T-helper 17 cell (primary cell): ENCODE results near the gene LPP. TPM values are rescaled to one million over a fixed set of nuclear protein-coding genes. Genes with fewer than 3 reads are reported as not detected.

Experiments used
- ATAC-seq: fragments of 150-1000 bp; cut with Tn5 transposase; 2 replicates; pipeline ENCODE4 v1.10.0; 2021; ENCODE audit warnings: mild to moderate bottlenecking, moderate library complexity
- DNase-seq, 3 donors: peaks; one replicate each; pipeline versions ENCODE4 v3.0.0 to v3.0.0-alpha.2; 2020 to 2021
- H3K9me3 ChIP-seq: one replicate; pipeline ENCODE4 v1.7.0; 2013; ENCODE audit warnings: low read length, mild to moderate bottlenecking; ENCODE audit not compliant: control insufficient read depth, poor library complexity, severe bottlenecking
- H3K27ac Mint-ChIP-seq: one replicate; pipeline ENCODE4 v1.8.0; 2022; ENCODE audit warnings: mild to moderate bottlenecking, moderate library complexity, mixed read lengths
- H3K27me3 Mint-ChIP-seq: one replicate; pipeline ENCODE4 v1.8.0; 2022; ENCODE audit warnings: mixed read lengths
- H3K36me3 Mint-ChIP-seq: one replicate; pipeline ENCODE4 v1.8.0; 2022; ENCODE audit warnings: low read depth, mixed read lengths
- H3K4me1 Mint-ChIP-seq: one replicate; pipeline ENCODE4 v1.8.0; 2022; ENCODE audit warnings: mild to moderate bottlenecking, mixed read lengths
- H3K4me3 Mint-ChIP-seq: one replicate; pipeline ENCODE4 v1.8.0; 2022; ENCODE audit warnings: mild to moderate bottlenecking, moderate library complexity, mixed read lengths
- total RNA-seq, 4 donors: library from RNA in 2 of 4; stranded (reverse) in 2 of 4; gene quantifications; one replicate each; pipeline ENCODE4 v1.2.3 and lab custom pipeline; 2022 to 2026

Gene LPP
- total RNA-seq, 2 donors from 2014 or later: 81.0 to 94.2 TPM

DNA sequence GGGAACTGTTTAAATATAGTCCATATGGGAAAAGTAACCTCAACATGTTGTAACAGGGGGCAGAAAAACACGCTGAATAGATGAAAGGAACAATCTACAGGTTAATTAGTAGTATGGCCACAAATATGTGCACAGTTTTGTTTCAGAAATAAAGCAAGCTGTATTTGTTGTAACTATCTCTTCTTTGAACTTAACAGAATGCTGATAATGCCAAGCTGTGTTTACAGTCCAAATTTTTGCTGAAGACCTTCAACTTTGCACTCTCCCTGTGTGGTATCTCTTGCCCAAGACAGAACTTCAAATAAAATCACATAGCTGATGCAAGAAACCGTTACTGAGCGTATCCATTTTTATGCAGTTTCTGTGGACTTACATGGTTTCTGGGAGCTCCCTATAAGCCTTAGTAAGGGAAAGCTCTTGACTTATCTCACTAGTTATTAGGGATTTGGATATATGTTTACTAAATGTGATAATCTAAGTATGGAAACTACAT is 592.4 kb downstream of the LPP start:
- peaks cover 6% of the 10 kb centered on the region for H3K4me1 Mint-ChIP-seq
- ATAC-seq (no peak), DNase-seq (no peak)
- H3K4me3 Mint-ChIP-seq: no peak overlapping the region
- H3K9me3 ChIP-seq: no peaks in the 10 kb centered on the region
- H3K27me3 Mint-ChIP-seq: no peaks in the 10 kb centered on the region
- no peak overlapping the region for H3K27ac Mint-ChIP-seq
- H3K36me3 Mint-ChIP-seq: no peaks in the 10 kb centered on the region

DNA sequence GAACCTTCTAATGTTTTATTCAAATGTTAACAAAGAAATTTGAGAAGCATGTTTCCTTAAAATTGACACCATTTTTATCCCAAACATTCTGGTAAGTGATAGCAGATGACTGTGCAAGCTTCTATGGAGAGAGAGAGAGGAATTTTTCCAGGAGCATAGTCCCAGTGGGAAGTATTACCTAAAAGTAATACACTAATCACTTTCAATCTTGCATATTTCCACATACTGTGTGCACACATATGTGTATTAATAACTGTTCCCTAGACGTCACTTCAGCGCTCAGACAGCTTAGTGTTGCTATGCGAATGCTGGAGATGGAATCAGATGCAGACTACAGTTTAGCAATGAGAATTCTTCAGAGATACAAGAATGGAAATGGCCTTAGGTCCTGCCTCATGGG is 593.5 kb downstream of the LPP start:
- Mint-ChIP-seq H3K36me3 (no peaks in the 10 kb centered on the region), H3K27me3 (no peaks in the 10 kb centered on the region), H3K4me1 (peaks cover 6% of the 10 kb centered on the region), H3K4me3 (no peak overlapping the region), H3K27ac (no peak overlapping the region)
- DNase-seq (no peak), ATAC-seq (no peak)
- H3K9me3 ChIP-seq: no peaks in the 10 kb centered on the region

DNA sequence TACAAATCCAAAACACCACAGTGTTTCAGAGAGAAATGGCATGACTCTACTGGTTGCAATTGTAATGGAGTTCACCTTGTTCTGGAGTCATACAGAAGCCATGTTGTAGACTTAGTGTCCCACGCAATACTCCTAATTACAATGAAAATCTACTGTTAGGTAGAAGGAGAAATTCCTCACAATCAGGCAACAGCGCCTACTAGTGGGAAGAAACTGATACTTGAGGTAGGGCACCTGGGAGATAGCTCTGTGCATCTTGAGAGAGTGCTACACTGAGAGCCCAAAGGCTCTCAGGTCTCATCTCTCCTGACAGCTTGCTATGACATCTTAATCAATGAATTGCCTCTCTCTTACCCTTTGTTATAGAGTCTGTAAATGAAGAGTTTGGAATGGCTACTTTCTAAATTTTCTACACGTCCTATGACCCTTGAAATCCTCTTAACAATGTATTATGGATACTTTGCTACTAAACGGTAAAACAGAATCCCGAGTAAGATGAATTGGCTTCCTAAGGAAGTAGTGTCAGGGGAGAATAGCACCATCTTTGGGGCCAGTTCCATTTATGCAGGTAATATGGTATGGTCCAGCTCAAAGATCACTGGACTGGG is 595.2 kb downstream of the LPP start:
- H3K9me3 ChIP-seq: no peaks in the 10 kb centered on the region
- Mint-ChIP-seq H3K27me3 (no peaks in the 10 kb centered on the region), H3K4me3 (no peak overlapping the region), H3K27ac (no peak overlapping the region), H3K36me3 (no peaks in the 10 kb centered on the region), H3K4me1 (peaks cover 6% of the 10 kb centered on the region)
- ATAC-seq (peak; percentile 82), DNase-seq (peak in 2 of 3 donors; percentile 15 to 47)

DNA sequence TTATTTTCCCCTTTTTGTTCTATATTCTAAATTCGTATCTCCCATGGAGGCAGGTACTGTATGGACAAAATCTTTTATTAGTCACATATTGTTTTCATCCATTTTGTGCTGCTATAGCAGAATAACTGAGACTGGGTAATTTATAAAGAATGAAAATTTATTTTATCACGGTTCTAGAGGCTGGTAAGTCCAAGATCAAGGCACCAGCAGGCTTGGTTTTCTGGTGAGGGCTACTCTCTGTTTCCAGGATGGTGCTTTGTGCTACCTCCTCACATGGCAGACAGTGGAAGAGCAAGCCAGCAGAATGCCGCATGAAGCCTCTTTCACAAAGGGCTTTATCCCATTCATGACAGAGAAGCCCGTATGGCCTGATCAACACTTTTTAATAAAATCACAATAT is 595.9 kb downstream of the LPP start:
- ATAC-seq (no peak), DNase-seq (no peak)
- Mint-ChIP-seq H3K4me3 (no peak overlapping the region), H3K27me3 (no peaks in the 10 kb centered on the region), H3K4me1 (peaks cover 4% of the 10 kb centered on the region), H3K27ac (no peak overlapping the region), H3K36me3 (no peaks in the 10 kb centered on the region)
- no peaks in the 10 kb centered on the region for H3K9me3 ChIP-seq

DNA sequence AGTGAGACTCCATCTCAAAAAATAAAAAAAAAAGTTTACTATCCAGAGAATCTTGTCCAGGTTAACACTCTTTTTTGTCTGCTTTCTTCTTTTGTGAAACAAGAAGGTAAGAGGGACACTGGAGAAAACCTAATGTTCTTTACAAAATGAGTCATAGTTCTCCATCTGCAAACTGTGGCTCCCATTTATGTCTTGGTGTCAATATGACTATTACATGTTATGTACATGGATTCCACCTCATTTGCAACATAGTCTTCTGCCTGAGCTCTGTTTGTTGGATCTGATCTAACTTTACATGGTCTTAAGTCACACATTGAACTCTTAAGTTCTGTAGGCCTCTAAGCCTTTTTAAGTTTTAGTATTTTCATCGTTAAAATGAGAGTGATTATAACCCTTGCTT is 596.7 kb downstream of the LPP start:
- DNase-seq (no peak), ATAC-seq (no peak)
- Mint-ChIP-seq H3K4me3 (no peak overlapping the region), H3K27me3 (no peaks in the 10 kb centered on the region), H3K36me3 (no peaks in the 10 kb centered on the region), H3K4me1 (no peaks in the 10 kb centered on the region), H3K27ac (no peak overlapping the region)
- H3K9me3 ChIP-seq: no peaks in the 10 kb centered on the region

DNA sequence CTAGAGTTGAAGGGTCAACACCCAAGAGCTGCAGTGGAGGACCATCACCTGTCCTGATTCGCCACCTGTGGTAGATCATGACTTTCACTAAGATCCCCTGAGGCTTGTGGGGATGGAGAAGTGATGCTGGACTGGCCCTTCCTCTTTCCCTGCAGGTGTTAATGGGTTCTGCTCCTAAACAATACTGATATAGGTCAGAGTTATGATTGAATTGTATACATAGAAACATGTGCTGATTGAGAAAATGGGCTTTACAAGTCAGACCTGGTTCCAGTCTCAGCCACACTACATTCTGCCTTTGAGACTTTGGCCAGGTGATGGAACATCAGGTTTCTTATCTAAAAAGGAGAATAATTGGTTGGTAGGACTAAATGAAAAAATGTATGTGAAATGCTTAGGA is 598.9 kb downstream of the LPP start:
- Mint-ChIP-seq H3K27ac (no peak overlapping the region), H3K27me3 (no peaks in the 10 kb centered on the region), H3K4me3 (no peak overlapping the region), H3K36me3 (no peaks in the 10 kb centered on the region), H3K4me1 (no peaks in the 10 kb centered on the region)
- peak; percentile 31 for ATAC-seq
- H3K9me3 ChIP-seq: no peaks in the 10 kb centered on the region
- DNase-seq: no peak

DNA sequence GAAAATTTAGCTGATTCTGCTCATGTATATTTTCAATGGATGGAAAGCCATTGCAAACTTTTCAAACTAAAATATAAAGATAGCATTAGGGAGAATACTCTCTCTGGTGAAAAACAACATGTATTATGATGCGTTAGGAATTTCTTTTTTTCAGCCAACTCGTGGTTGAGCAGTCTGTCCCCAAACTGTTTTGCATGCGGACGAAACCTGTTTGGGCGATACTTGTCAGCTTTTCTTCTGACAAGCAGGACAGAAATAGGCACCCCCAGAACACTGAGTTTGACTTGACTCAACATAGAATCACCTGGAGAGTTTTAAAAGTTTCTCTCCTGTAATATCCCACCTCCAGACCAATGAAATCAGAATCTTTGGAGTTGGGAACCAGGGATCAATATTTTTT is 600.3 kb downstream of the LPP start:
- no peak for ATAC-seq

DNA sequence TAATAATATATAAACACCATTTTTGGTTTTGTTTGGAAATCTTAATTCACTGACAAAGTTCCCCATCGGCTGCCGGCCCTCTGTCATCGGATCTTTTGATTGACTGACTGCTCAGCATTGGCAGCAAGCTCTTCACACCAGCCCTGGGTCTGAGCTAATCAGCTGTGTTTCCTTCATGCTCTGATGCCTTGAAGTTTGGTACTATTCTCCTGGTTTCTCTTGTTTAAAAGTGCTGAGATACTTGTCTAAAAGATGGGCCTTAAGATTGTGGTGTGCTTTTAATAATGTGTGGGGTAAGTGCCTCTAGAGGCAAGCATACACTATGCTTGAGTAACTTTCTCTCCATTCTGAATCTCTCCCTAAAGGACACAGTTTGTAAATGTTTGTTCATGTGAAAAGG is 602.3 kb downstream of the LPP start:
- H3K36me3 Mint-ChIP-seq: no peaks in the 10 kb centered on the region
- DNase-seq: no peak
- no peaks in the 10 kb centered on the region for H3K9me3 ChIP-seq
- no peaks in the 10 kb centered on the region for H3K27me3 Mint-ChIP-seq
- H3K4me1 Mint-ChIP-seq: no peaks in the 10 kb centered on the region
- no peak for ATAC-seq
- no peak overlapping the region for H3K4me3 Mint-ChIP-seq
- H3K27ac Mint-ChIP-seq: no peak overlapping the region

More for the DNA sequence above, 600.3 kb downstream of the LPP start:
- Mint-ChIP-seq H3K4me1 (no peaks in the 10 kb centered on the region), H3K27me3 (no peaks in the 10 kb centered on the region), H3K4me3 (no peak overlapping the region), H3K27ac (no peak overlapping the region), H3K36me3 (no peaks in the 10 kb centered on the region)
- no peak for DNase-seq
- no peaks in the 10 kb centered on the region for H3K9me3 ChIP-seq

DNA sequence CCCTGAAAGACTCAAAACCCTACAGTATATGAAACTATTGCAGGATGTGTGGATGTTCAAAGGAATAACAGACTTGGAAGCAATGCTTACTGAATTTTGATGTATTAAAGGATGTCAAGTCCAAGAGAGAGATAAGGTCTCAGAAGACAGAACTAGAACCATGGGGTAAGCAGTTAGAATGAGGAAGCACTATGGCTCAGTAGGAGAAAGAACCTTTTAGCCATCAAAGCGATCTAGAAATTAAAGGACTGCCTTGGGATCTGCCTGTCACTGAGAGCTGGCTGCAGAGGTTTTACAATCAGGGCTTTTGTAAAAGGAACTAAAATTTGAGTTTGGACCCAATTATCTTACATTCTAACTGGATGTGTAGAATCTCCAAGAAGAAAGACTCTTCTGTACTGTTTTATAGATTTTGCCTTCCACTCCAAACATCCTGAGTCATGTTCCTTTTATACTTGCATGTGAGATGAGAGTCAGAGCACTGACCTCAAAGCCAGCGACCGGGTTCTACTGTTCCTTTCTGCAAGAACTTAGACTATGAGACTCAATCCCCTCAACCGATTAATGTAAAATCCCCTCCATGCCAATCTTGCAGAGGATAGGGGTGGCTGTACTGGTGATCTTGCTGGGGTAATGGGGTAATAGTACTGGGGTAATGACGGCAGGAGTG is 605.5 kb downstream of the LPP start:
- no peak for ATAC-seq
- H3K4me1 Mint-ChIP-seq: no peaks in the 10 kb centered on the region
- DNase-seq: no peak

DNA sequence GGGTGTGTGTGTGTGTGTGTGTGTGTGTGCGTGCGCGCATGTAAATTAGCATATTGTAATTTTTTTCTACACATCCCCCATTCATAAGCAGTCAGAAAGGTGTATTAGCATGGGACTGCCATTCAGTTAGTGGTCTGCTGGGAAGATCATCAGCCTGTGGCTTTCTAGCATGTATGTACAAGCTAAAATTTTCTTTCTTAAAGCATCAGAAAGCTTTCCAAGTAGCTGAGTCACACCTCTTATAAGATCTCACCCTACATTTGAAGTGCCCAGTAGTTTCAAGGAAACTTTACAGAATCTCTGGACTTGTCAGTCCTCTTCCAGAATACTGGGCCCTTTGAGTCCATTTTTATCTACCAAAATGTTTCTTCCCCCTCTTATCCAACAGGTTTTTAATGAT is 606.5 kb downstream of the LPP start:
- ATAC-seq (no peak), DNase-seq (no peak)
- H3K4me1 Mint-ChIP-seq: no peaks in the 10 kb centered on the region
- H3K4me3 Mint-ChIP-seq: no peak overlapping the region
- H3K9me3 ChIP-seq: no peaks in the 10 kb centered on the region
- H3K36me3 Mint-ChIP-seq: no peaks in the 10 kb centered on the region
- H3K27me3 Mint-ChIP-seq: no peaks in the 10 kb centered on the region
- no peak overlapping the region for H3K27ac Mint-ChIP-seq

More for the DNA sequence above, 605.5 kb downstream of the LPP start:
- no peaks in the 10 kb centered on the region for H3K27me3 Mint-ChIP-seq
- no peak overlapping the region for H3K27ac Mint-ChIP-seq
- H3K4me3 Mint-ChIP-seq: no peak overlapping the region
- H3K36me3 Mint-ChIP-seq: no peaks in the 10 kb centered on the region
- no peaks in the 10 kb centered on the region for H3K9me3 ChIP-seq

DNA sequence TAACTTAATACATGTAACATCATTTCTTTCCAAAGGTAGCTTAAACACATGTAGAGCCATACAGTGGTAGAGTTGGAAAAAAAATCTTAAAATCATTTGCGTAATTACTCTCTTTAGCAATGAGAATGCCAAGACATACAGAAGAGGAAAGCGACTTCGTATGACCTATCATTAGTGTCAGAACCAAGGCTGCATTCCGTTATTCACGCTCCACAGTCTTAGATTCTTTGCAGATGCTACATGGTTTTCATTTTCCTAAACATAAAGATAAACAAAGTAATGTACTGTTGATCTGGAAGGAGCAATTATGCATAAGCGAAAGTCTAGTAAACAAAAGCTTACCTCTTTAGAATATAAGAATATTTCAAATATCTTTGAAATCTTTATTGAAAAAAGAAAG is 607.5 kb downstream of the LPP start:
- no peak overlapping the region for H3K27ac Mint-ChIP-seq
- H3K36me3 Mint-ChIP-seq: no peaks in the 10 kb centered on the region
- DNase-seq: no peak
- no peaks in the 10 kb centered on the region for H3K9me3 ChIP-seq
- no peak overlapping the region for H3K4me3 Mint-ChIP-seq
- no peak for ATAC-seq
- no peaks in the 10 kb centered on the region for H3K27me3 Mint-ChIP-seq
- no peaks in the 10 kb centered on the region for H3K4me1 Mint-ChIP-seq

DNA sequence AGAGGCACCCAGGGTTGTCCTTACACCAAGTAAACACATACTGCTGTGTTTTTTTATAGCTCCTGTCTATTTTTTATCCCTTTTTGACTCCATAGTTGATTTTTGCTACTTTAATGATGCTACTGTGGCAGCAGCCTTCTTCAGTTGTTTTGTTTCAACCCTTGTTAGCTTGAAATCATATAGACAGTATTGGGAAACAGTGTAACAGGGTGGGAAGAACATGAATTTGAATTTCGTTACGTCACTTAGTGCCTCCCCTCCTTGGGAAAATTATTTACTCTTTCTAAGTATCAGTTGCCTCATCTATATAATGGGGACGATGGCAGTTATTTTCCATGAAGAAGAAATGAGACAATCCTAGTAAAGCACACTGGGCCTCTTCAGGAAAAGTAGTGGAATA is 608.0 kb downstream of the LPP start:
- no peaks in the 10 kb centered on the region for H3K9me3 ChIP-seq
- Mint-ChIP-seq H3K4me3 (no peak overlapping the region), H3K36me3 (no peaks in the 10 kb centered on the region), H3K27ac (no peak overlapping the region), H3K4me1 (no peaks in the 10 kb centered on the region), H3K27me3 (no peaks in the 10 kb centered on the region)
- no peak for DNase-seq
- ATAC-seq: no peak

DNA sequence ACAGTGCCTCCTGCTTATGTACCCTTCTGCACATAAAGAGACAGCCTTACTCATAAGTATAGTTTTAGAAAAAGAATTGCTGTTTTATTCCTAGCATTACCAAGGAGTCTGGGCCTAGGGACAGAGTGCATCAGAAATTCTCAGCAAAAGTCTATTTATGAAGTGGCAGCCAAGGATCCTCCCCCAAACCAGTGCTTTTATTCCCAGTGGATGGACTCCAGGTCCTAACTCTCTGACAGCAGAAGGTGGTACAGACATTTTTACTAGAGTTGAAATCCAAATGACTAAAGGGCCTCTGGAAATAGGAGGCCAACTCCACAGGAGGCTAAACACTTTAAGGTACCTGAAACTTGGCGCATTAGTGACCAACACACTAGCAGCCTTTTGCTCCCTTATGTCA is 610.7 kb downstream of the LPP start:
- DNase-seq (no peak), ATAC-seq (no peak)
- H3K36me3 Mint-ChIP-seq: no peaks in the 10 kb centered on the region
- no peaks in the 10 kb centered on the region for H3K27me3 Mint-ChIP-seq
- H3K9me3 ChIP-seq: no peaks in the 10 kb centered on the region
- H3K27ac Mint-ChIP-seq: no peak overlapping the region
- H3K4me1 Mint-ChIP-seq: peaks cover 6% of the 10 kb centered on the region
- H3K4me3 Mint-ChIP-seq: no peak overlapping the region

DNA sequence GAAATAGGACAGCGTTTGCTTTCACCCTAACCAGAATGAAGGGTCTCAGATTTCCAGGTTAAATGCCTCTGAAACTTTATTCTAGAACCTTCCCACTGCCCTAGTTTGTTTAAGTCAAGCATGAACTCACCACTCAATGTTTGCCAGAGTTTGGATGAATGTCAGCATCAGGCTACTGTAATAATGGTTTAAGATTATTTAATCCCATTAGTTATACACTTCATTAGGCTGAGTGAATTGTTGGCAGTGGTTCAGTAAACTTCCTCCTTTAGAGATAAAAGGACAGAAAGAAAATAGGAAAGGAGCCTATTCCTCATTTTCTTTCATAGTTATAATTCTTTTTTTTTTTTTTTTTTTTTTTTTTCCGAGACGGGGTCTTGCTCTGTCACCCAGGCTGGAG is 615.9 kb downstream of the LPP start:
- ATAC-seq: no peak
- H3K4me1 Mint-ChIP-seq: peaks cover 6% of the 10 kb centered on the region
- H3K27me3 Mint-ChIP-seq: no peaks in the 10 kb centered on the region
- peaks cover 2% of the 10 kb centered on the region for H3K36me3 Mint-ChIP-seq
- no peaks in the 10 kb centered on the region for H3K9me3 ChIP-seq
- no peak overlapping the region for H3K27ac Mint-ChIP-seq
- DNase-seq: no peak
- no peak overlapping the region for H3K4me3 Mint-ChIP-seq
